Ovary (tissue), 3 donors: ENCODE results near the gene ANTXR1.

Experiments used
- EP300 ChIP-seq: sonication (generic); formaldehyde crosslinking; IDR thresholded peaks from one replicate; pipeline ENCODE4 v1.6.1; 2017; ENCODE audit warnings: antibody characterized with exemption
- POLR2A ChIP-seq: fragments of 450-650 bp; IDR thresholded peaks from one replicate; pipeline ENCODE4 v1.6.1; 2017; ENCODE audit warnings: antibody characterized with exemption, mild to moderate bottlenecking, moderate library complexity
- TF ChIP-seq, protein P1 (sequence below), 3 donors: fragments of 450-650 bp in 2 of 3; fragments of 200-600 bp in 1 of 3; IDR thresholded peaks; one replicate each; pipeline versions ENCODE4 v1.5.1 to v1.8.0; 2016 to 2022; ENCODE audit warnings: antibody characterized with exemption in 3 of 3, mild to moderate bottlenecking in 1 of 3
- donor health status: DM: no; HTN: no; CAD: no.

- TF ChIP-seq, protein P1, sequence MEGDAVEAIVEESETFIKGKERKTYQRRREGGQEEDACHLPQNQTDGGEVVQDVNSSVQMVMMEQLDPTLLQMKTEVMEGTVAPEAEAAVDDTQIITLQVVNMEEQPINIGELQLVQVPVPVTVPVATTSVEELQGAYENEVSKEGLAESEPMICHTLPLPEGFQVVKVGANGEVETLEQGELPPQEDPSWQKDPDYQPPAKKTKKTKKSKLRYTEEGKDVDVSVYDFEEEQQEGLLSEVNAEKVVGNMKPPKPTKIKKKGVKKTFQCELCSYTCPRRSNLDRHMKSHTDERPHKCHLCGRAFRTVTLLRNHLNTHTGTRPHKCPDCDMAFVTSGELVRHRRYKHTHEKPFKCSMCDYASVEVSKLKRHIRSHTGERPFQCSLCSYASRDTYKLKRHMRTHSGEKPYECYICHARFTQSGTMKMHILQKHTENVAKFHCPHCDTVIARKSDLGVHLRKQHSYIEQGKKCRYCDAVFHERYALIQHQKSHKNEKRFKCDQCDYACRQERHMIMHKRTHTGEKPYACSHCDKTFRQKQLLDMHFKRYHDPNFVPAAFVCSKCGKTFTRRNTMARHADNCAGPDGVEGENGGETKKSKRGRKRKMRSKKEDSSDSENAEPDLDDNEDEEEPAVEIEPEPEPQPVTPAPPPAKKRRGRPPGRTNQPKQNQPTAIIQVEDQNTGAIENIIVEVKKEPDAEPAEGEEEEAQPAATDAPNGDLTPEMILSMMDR (IDR thresholded peaks at IDR 0.05) = no peak
- TF ChIP-seq POLR2A (no peak), EP300 (no peak)
Observed at GRCh38 chr2:69164061-69164778, 151.2 kb downstream of the ANTXR1 start.
